IMR-90 (cell line): ENCODE measurements around the gene NES. TPM values are rescaled to one million over a fixed set of nuclear protein-coding genes. Genes with fewer than 3 reads are reported as not detected.

Experiments used
- ATAC-seq: fragments of 200-7000 bp; cut with Tn5 transposase; 2 replicates; pipeline ENCODE4 v1.9.1; 2020; ENCODE audit warnings: low read depth, mild to moderate bottlenecking, moderate library complexity
- BruUV-seq: library from RNA; stranded (reverse); fragments of 400-500 nt; replicated peaks from 2 replicates; lab custom pipeline; 2021; lab: Mats Ljungman, UMichigan
- CTCF ChIA-PET: fragments of 300-600 bp; formaldehyde crosslinking; extraction: SDS; loops from one replicate; lab custom pipeline; 2021; ENCODE audit warnings: antibody characterized with exemption; lab: Yijun Ruan, JAX
- POLR2A ChIA-PET: fragments of 300-600 bp; sonication (Branson Sonifier 250); formaldehyde crosslinking; loops from one replicate; lab custom pipeline; 2022; ENCODE audit warnings: antibody characterized with exemption; ENCODE audit not compliant: unreplicated experiment; lab: Charles Lee
- DNase-seq: peaks from one replicate; pipeline ENCODE4 v3.0.0; 2013
- H2AFZ ChIP-seq: replicated peaks from 2 replicates; pipeline ENCODE3; 2013; ENCODE audit warnings: low read length, mild to moderate bottlenecking; ENCODE audit not compliant: poor library complexity
- H2AK5ac ChIP-seq: 2 replicates; pipeline ENCODE4 v1.6.1; 2013; ENCODE audit warnings: low read depth, low read length, inconsistent platforms
- H2AK9ac ChIP-seq: replicated peaks from 2 replicates; pipeline ENCODE3; 2013; ENCODE audit warnings: mild to moderate bottlenecking, low read depth, low read length, moderate library complexity; ENCODE audit not compliant: poor library complexity
- H2BK120ac ChIP-seq: 2 replicates; pipeline ENCODE4 v1.6.1; 2013; ENCODE audit warnings: low read depth, low read length, inconsistent platforms
- H2BK15ac ChIP-seq: 3 replicates; pipeline ENCODE4 v1.6.1; 2013; ENCODE audit warnings: low read depth, low read length, inconsistent platforms
- H2BK20ac ChIP-seq: 2 replicates; pipeline ENCODE4 v1.6.1; 2013; ENCODE audit warnings: low read depth, mild to moderate bottlenecking, inconsistent platforms, low read length, moderate library complexity
- H2BK5ac ChIP-seq: 2 replicates; pipeline ENCODE4 v1.6.1; 2013; ENCODE audit warnings: mild to moderate bottlenecking, low read depth, low read length, inconsistent platforms; ENCODE audit not compliant: poor library complexity, severe bottlenecking
- H3K14ac ChIP-seq: replicated peaks from 2 replicates; pipeline ENCODE4 v1.6.1; 2013; ENCODE audit warnings: low read depth, low read length, inconsistent platforms
- H3K18ac ChIP-seq: 2 replicates; pipeline ENCODE4 v1.6.1; 2013; ENCODE audit warnings: low read depth, low read length, control low read depth
- H3K23ac ChIP-seq: 2 replicates; pipeline ENCODE4 v1.6.1; 2013; ENCODE audit warnings: low read depth, low read length, inconsistent platforms
- H3K27ac ChIP-seq: 2 replicates; pipeline ENCODE4 v1.5.1; 2013; ENCODE audit warnings: mild to moderate bottlenecking, control low read depth, low read length; ENCODE audit not compliant: insufficient read depth
- H3K27me3 ChIP-seq: 2 replicates; pipeline ENCODE4 v1.6.1; 2013; ENCODE audit warnings: low read length; ENCODE audit not compliant: control insufficient read depth, insufficient read depth
- H3K36me3 ChIP-seq: 2 replicates; pipeline ENCODE4 v1.6.1; 2013; ENCODE audit warnings: low read length, mixed read lengths; ENCODE audit not compliant: control insufficient read depth, insufficient read depth
- H3K4ac ChIP-seq: 2 replicates; pipeline ENCODE4 v1.6.1; 2013; ENCODE audit warnings: low read depth, low read length, inconsistent platforms
- H3K4me1 ChIP-seq: 2 replicates; pipeline ENCODE4 v1.6.1; 2013; ENCODE audit warnings: low read length, mixed read lengths; ENCODE audit not compliant: control insufficient read depth, insufficient read depth
- H3K4me2 ChIP-seq: 2 replicates; pipeline ENCODE4 v1.6.1; 2013; ENCODE audit warnings: low read depth, mild to moderate bottlenecking, control low read depth, low read length, moderate library complexity
- H3K4me3 ChIP-seq: 2 replicates; pipeline ENCODE4 v1.5.1; 2013; ENCODE audit warnings: low read depth, mild to moderate bottlenecking, control low read depth, low read length, moderate library complexity; ENCODE audit not compliant: insufficient read depth
- H3K56ac ChIP-seq: 2 replicates; pipeline ENCODE4 v1.6.1; 2013; ENCODE audit warnings: low read length, inconsistent platforms; ENCODE audit not compliant: insufficient read depth; ENCODE audit errors: extremely low read depth
- H3K79me1 ChIP-seq, 2 experiments: 2 replicates each; pipeline ENCODE4 v1.6.1; 2013; ENCODE audit warnings: low read length in 2 of 2, inconsistent platforms in 1 of 2, low read depth in 1 of 2
- H3K9ac ChIP-seq: 2 replicates; pipeline ENCODE4 v1.6.1; 2013; ENCODE audit warnings: low read depth, low read length, control low read depth
- H3K9me1 ChIP-seq: 2 replicates; pipeline ENCODE4 v1.6.1; 2013; ENCODE audit warnings: low read length, inconsistent platforms; ENCODE audit not compliant: insufficient read depth
- H3K9me3 ChIP-seq: 2 replicates; pipeline ENCODE4 v1.6.1; 2013; ENCODE audit warnings: low read length; ENCODE audit not compliant: control insufficient read depth, insufficient read depth
- H4K20me1 ChIP-seq: 2 replicates; pipeline ENCODE4 v1.6.1; 2013; ENCODE audit warnings: low read length, inconsistent platforms; ENCODE audit not compliant: insufficient read depth
- H4K5ac ChIP-seq: 2 replicates; pipeline ENCODE4 v1.6.1; 2013; ENCODE audit warnings: mild to moderate bottlenecking, low read depth, low read length, control low read depth
- H4K8ac ChIP-seq, 2 experiments: 2 replicates each; pipeline ENCODE4 v1.6.1; 2013; ENCODE audit warnings: low read depth in 2 of 2, low read length in 2 of 2, control low read depth in 1 of 2, inconsistent platforms in 1 of 2
- H4K91ac ChIP-seq: 2 replicates; pipeline ENCODE4 v1.6.1; 2013; ENCODE audit warnings: low read depth, low read length, inconsistent platforms; ENCODE audit not compliant: insufficient read depth
- CEBPB ChIP-seq: IDR thresholded peaks from 2 replicates; pipeline ENCODE4 v1.6.1; 2012; ENCODE audit warnings: low read depth, low read length, improper control_type of control experiment
- FOS ChIP-seq: fragments of 150-350 bp; IDR thresholded peaks from 2 replicates; pipeline ENCODE4 v1.6.1; 2016; ENCODE audit warnings: low read depth, low read length
- MAZ ChIP-seq: IDR thresholded peaks from 2 replicates; pipeline ENCODE4 v1.6.1; 2012; ENCODE audit warnings: low read depth, mild to moderate bottlenecking, low read length, improper control_type of control experiment, moderate library complexity, borderline replicate concordance
- POLR2A ChIP-seq: IDR thresholded peaks from 2 replicates; pipeline ENCODE4 v1.6.1; 2012; ENCODE audit warnings: mild to moderate bottlenecking, low read depth, low read length
- RCOR1 ChIP-seq: IDR thresholded peaks from 2 replicates; pipeline ENCODE4 v1.6.1; 2012; ENCODE audit warnings: mild to moderate bottlenecking, low read length, improper control_type of control experiment; ENCODE audit not compliant: insufficient replicate concordance
- RFX5 ChIP-seq: IDR thresholded peaks from 2 replicates; pipeline ENCODE4 v1.8.0; 2012; ENCODE audit warnings: low read depth, mild to moderate bottlenecking, low read length, moderate library complexity
- SMC3 ChIP-seq: fragments of 150-350 bp; IDR thresholded peaks from 2 replicates; pipeline ENCODE4 v1.6.1; 2016; ENCODE audit warnings: low read depth, mild to moderate bottlenecking, antibody characterized with exemption, low read length, moderate library complexity
- WGBS, 2 experiments: methylation state at CpG; one replicate each; pipeline versions ENCODE4 v1.1.5 to v1.1.7; 2013; ENCODE audit warnings: missing lambda C conversion rate in 2 of 2; ENCODE audit not compliant: insufficient read length in 1 of 2; ENCODE audit errors: extremely low coverage in 2 of 2; 5-methylcytosine and 5-hydroxymethylcytosine counted together
- dilution Hi-C: fragments of 300-500 bp; cut with HindIII; formaldehyde crosslinking; loops from one replicate; pipeline ENCODE4 v1.14.3; 2018; ENCODE audit warnings: low sequenced_read_pairs; ENCODE audit not compliant: unreplicated experiment
- in situ Hi-C: fragments of 300-500 bp; cut with MboI; formaldehyde crosslinking; loops from 3 replicates; pipeline ENCODE4 v1.14.3; 2019; ENCODE audit warnings: low sequenced_read_pairs, inconsistent platforms, mixed read lengths
- intact Hi-C: fragments of 100-400 bp; cut with micrococcal nuclease; formaldehyde crosslinking; loops from 2 replicates; pipeline ENCODE4 v1.10.0; 2022
- polyA plus RNA-seq, 3 experiments: library from polyadenylated mRNA; depleted of rRNA; stranded (reverse); fragments of >200 nt; gene quantifications; 2 replicates each; pipeline ENCODE4 v1.2.3, GENCODE V29; 2012; ENCODE audit warnings: low replicate concordance in 1 of 3
- total RNA-seq: library from RNA; depleted of rRNA; stranded (reverse); fragments of >200 nt; gene quantifications from 2 replicates; pipeline ENCODE4 v1.2.3, GENCODE V29; 2012
- TF ChIP-seq, protein P1 (sequence below): conservative IDR thresholded peaks from 2 replicates; pipeline ENCODE4 v1.5.1; 2012; ENCODE audit warnings: mild to moderate bottlenecking, low read depth, low read length, improper control_type of control experiment
- TF ChIP-seq, protein P2 (sequence below): fragments of 150-350 bp; IDR thresholded peaks from 2 replicates; pipeline ENCODE4 v1.6.1; 2017; ENCODE audit warnings: mild to moderate bottlenecking, antibody characterized with exemption, low read length, low read depth

Gene NES
- total and polyA plus RNA-seq, 2 of the 4 experiments (the other 2 are of a cell fraction) = 25.3 to 40.1 TPM

GRCh38 chr1:156689035-156689952 lies 12.1 kb upstream of the NES start (continued):
- TF ChIP-seq MAZ = peak; percentile 77
- TF ChIP-seq RFX5 = no peak
- TF ChIP-seq CEBPB = no peak
- TF ChIP-seq SMC3 = peak; percentile 96

DNA sequence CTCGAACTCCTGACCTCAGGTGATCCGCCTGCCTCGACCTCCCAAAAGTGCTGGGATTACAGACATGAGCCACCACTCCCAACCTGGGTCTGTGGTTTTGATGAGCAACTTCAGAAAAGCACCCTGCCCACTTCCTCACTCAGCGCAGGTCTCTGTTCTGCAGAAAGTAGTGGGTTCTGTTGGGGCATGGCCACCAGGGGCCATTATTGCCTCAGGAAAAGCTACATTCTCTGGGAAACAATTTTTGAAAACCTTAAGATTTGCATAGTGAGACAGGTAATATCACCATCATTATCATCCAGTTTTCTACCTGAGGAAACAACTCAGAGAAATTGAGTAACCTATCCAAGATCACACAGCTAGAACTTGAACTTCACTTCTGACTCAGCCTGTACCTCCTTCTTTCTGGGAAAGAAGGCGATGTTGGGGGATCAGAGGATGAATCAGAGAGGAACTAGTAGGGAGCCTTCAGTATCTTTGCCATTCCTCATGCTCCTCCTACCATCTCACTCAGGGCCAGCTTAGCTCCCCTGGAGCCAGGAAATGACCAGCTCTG lies 7.1 kb upstream of the NES start:
- no peaks in the 10 kb centered on the region for H3K79me1 ChIP-seq
- no peak overlapping the region for H3K14ac ChIP-seq
- H3K4me2 ChIP-seq = no peak overlapping the region
- H3K56ac ChIP-seq = no peak overlapping the region
- no peak overlapping the region for H2AK5ac ChIP-seq
- 83% methylated on average over 2 of the region's 5 CpGs; no CpG with 5 or more reads in 1 of the 2 experiments for WGBS, 2 experiments
- H4K20me1 ChIP-seq = no peaks in the 10 kb centered on the region
- no peak overlapping the region for H3K27ac ChIP-seq
- H4K5ac ChIP-seq = no peak overlapping the region
- 0 out of 2 replicates have a peak, but pooled peaks cover 2% of the 10 kb centered on the region for H3K4me1 ChIP-seq
- no peak overlapping the region for H2BK120ac ChIP-seq
- no peak overlapping the region for H4K8ac ChIP-seq
- no TSS peak for BruUV-seq
- H4K91ac ChIP-seq = no peak overlapping the region
- dilution Hi-C loops (no loop called here), in situ Hi-C loops (no loop called here), intact Hi-C loops (no loop called here)
- H3K9me3 ChIP-seq = no peaks in the 10 kb centered on the region
- no peaks in the 10 kb centered on the region for H3K9me1 ChIP-seq
- no peak overlapping the region for H2BK20ac ChIP-seq
- no peak overlapping the region for H3K4me3 ChIP-seq
- ATAC-seq = peak; percentile 38
- no peak overlapping the region for H2AK9ac ChIP-seq
- H3K18ac ChIP-seq = no peak overlapping the region
- no peak overlapping the region for H2BK15ac ChIP-seq
- H3K9ac ChIP-seq = no peak overlapping the region
- H3K4ac ChIP-seq = no peak overlapping the region
- H2BK5ac ChIP-seq = no peak overlapping the region
- no peaks in the 10 kb centered on the region for H3K36me3 ChIP-seq
- H3K27me3 ChIP-seq = peaks cover 25% of the 10 kb centered on the region
- TF ChIP-seq RFX5 = no peak
- no peak for TF ChIP-seq MAZ
- no peak for TF ChIP-seq SMC3
- TF ChIP-seq, protein P1, sequence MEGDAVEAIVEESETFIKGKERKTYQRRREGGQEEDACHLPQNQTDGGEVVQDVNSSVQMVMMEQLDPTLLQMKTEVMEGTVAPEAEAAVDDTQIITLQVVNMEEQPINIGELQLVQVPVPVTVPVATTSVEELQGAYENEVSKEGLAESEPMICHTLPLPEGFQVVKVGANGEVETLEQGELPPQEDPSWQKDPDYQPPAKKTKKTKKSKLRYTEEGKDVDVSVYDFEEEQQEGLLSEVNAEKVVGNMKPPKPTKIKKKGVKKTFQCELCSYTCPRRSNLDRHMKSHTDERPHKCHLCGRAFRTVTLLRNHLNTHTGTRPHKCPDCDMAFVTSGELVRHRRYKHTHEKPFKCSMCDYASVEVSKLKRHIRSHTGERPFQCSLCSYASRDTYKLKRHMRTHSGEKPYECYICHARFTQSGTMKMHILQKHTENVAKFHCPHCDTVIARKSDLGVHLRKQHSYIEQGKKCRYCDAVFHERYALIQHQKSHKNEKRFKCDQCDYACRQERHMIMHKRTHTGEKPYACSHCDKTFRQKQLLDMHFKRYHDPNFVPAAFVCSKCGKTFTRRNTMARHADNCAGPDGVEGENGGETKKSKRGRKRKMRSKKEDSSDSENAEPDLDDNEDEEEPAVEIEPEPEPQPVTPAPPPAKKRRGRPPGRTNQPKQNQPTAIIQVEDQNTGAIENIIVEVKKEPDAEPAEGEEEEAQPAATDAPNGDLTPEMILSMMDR = no peak
- no peak for TF ChIP-seq RCOR1
- no peak for TF ChIP-seq POLR2A
- TF ChIP-seq FOS = no peak
- TF ChIP-seq, protein P2, sequence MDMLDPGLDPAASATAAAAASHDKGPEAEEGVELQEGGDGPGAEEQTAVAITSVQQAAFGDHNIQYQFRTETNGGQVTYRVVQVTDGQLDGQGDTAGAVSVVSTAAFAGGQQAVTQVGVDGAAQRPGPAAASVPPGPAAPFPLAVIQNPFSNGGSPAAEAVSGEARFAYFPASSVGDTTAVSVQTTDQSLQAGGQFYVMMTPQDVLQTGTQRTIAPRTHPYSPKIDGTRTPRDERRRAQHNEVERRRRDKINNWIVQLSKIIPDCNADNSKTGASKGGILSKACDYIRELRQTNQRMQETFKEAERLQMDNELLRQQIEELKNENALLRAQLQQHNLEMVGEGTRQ = no peak
- DNase-seq = peak; percentile 76
- CTCF ChIA-PET = interaction anchor here (0.6 to 1.2 kb wide), 3 partner anchors 19 to 206 kb away, joined by 3 to 4 read pairs (median 3); no protein-coding TSS in a partner anchor
- H3K23ac ChIP-seq = no peak overlapping the region
- POLR2A ChIA-PET = no interaction called here
- H2AFZ ChIP-seq = peak overlapping the region; percentile 1
